Pancreas (tissue), 10 donors: Measurements from ENCODE around the gene SELL. TPM values are rescaled to one million over a fixed set of nuclear protein-coding genes. Genes with fewer than 3 reads are reported as not detected.
"Not testable (repeated sequence)": the region's sequence is repeated elsewhere in the genome, so short reads cannot be mapped to it uniquely, and the experiment has no call there.

Source experiments
- ATAC-seq, 4 donors: fragments of 200-7000 bp; cut with Tn5 transposase; one replicate each; pipeline versions ENCODE4 v1.8.0 to v1.9.1; 2020; ENCODE audit warnings: mild to moderate bottlenecking in 4 of 4, moderate library complexity in 4 of 4
- DNase-seq, 6 donors: peaks; one replicate each; pipeline ENCODE4 v3.0.0-alpha.2; 2020
- FAIRE-seq: peaks from 2 replicates; lab custom pipeline; 2012; peaks lifted over from hg19 to GRCh38; lab: Jason Lieb, UNC
- H3K27ac ChIP-seq, 4 donors: fragments of 200-600 bp; sonication (generic); 1 replicate in 3 of 4; 2 replicates in 1 of 4; pipeline versions ENCODE4 v1.5.0 to v1.8.0; 2020
- H3K27me3 ChIP-seq, 4 donors: fragments of 200-600 bp; one replicate each; pipeline ENCODE4 v1.8.0; 2021
- H3K36me3 ChIP-seq, 3 donors: fragments of 200-600 bp; sonication (generic) in 1 of 3; one replicate each; pipeline versions ENCODE4 v1.5.0 to v1.8.0; 2020 to 2021
- H3K4me1 ChIP-seq, 3 donors: fragments of 200-600 bp; one replicate each; pipeline ENCODE4 v1.8.0; 2021
- H3K4me3 ChIP-seq, 4 donors: fragments of 200-600 bp; sonication (generic) in 2 of 4; one replicate each; pipeline versions ENCODE4 v1.5.0 to v1.8.0; 2020 to 2021
- H3K9me3 ChIP-seq, 4 donors: fragments of 200-600 bp; one replicate each; pipeline ENCODE4 v1.8.0; 2021
- CTCF ChIP-seq, 4 donors: fragments of 200-600 bp; sonication (generic) in 3 of 4; IDR thresholded peaks; one replicate each; pipeline versions ENCODE4 v1.5.0 to v1.8.0; 2021; ENCODE audit warnings: antibody characterized with exemption in 4 of 4
- WGBS, 2 donors: extraction: QIAGEN DNeasy Blood & Tissue Kit; methylation state at CpG; one replicate each; pipeline ENCODE4 v1.1.7; 2013; 5-methylcytosine and 5-hydroxymethylcytosine counted together
- intact Hi-C, 3 donors: fragments of 100-400 bp; cut with DNase I; formaldehyde crosslinking; loops; one replicate each; pipeline versions ENCODE4 v1.11.1 to v1.14.2; 2022
- polyA plus RNA-seq, 2 donors: library from polyadenylated mRNA; stranded (reverse); fragments of 200-250 nt; gene quantifications; one replicate each; pipeline ENCODE4 v1.2.3, GENCODE V29; 2013
- total RNA-seq, 6 donors: library from RNA; stranded (reverse); fragmentation: NEBNext Ultra II Directional in 4 of 6; extraction: Animal tissue kit (Norgen Biotek cat#: 25700) in 4 of 6; gene quantifications; one replicate each; pipeline versions ENCODE4 v1.2.1 to v1.2.4, GENCODE V29; 2021 to 2023
- donor health status: healthy with polysubstance abuse.
- donor health status: DM: no; HTN: no; CAD: no; lungs with moderate emphysema.
- donor health status: DM: no; HTN: no; CAD: no.
- donor health status: control.
- donor health status: control.
- donor health status: Bipolar disorder and iron deficiency.
- donor health status: DM: yes; HTN: yes; CAD: no.
- donor health status: DM: no; HTN: no; CAD: no.
- donor health status: DM: no; HTN: no; CAD: no.
- donor health status: DM: yes; HTN: yes; CAD: no.

Gene SELL
- total and polyA plus RNA-seq, 8 donors: 0.23 to 2.9 (median 0.87) TPM

- no peak overlapping the region for H3K4me3 ChIP-seq
- no peaks in the 10 kb centered on the region for H3K9me3 ChIP-seq
- TF ChIP-seq CTCF (IDR thresholded peaks at IDR 0.05): no peak
- intact Hi-C loops: no loop called here
- no peak overlapping the region for H3K27ac ChIP-seq
- no peaks in the 10 kb centered on the region for H3K4me1 ChIP-seq
- H3K36me3 ChIP-seq: no peaks in the 10 kb centered on the region
- FAIRE-seq: no peak
- no peaks in the 10 kb centered on the region for H3K27me3 ChIP-seq
- WGBS, 2 donors: 54 to 75% methylated on average over 3 of the region's 3 CpGs
- DNase-seq: no peak
- ATAC-seq: no peak
These were observed 31.7 kb downstream of the SELL start for GRCh38 chr1:169679692-169680091.

- WGBS, 2 donors: 25 to 35% methylated on average over 2 of the region's 2 CpGs
These were observed 35.4 kb downstream of the SELL start for GRCh38 chr1:169676001-169676400.

GRCh38 chr1:169670836-169671235 lies 40.6 kb downstream of the SELL start:
- 28 to 34% methylated on average over 3 of the region's 3 CpGs for WGBS, 2 donors
- H3K4me3 ChIP-seq: no peak overlapping the region
- no peak overlapping the region for H3K27ac ChIP-seq
- DNase-seq: no peak
- intact Hi-C loops: no loop called here
- TF ChIP-seq CTCF (IDR thresholded peaks at IDR 0.05): no peak
- no peaks in the 10 kb centered on the region for H3K4me1 ChIP-seq
- no peaks in the 10 kb centered on the region for H3K36me3 ChIP-seq
- FAIRE-seq: no peak
- no peaks in the 10 kb centered on the region for H3K9me3 ChIP-seq
- no peak for ATAC-seq
- H3K27me3 ChIP-seq: no peaks in the 10 kb centered on the region

More at GRCh38 chr1:169676001-169676400, 35.4 kb downstream of the SELL start:
- FAIRE-seq: no peak
- no peaks in the 10 kb centered on the region for H3K36me3 ChIP-seq
- ATAC-seq: no peak
- H3K27me3 ChIP-seq: no peaks in the 10 kb centered on the region
- DNase-seq: no peak
- no peaks in the 10 kb centered on the region for H3K4me1 ChIP-seq
- intact Hi-C loops: no loop called here
- TF ChIP-seq CTCF (IDR thresholded peaks at IDR 0.05): no peak
- H3K9me3 ChIP-seq: no peaks in the 10 kb centered on the region
- no peak overlapping the region for H3K4me3 ChIP-seq
- H3K27ac ChIP-seq: no peak overlapping the region

GRCh38 chr1:169670244-169670643 lies 41.2 kb downstream of the SELL start:
- H3K27ac ChIP-seq, intact Hi-C loops, H3K4me3 ChIP-seq, H3K4me1 ChIP-seq, H3K9me3 ChIP-seq, H3K27me3 ChIP-seq, FAIRE-seq, H3K36me3 ChIP-seq, ATAC-seq, DNase-seq: not testable (repeated sequence)
- WGBS, 2 donors: 75 to 91% methylated on average over 3 of the region's 3 CpGs

GRCh38 chr1:169667699-169668596 lies 43.5 kb downstream of the SELL start:
- H3K36me3 ChIP-seq, H3K27ac ChIP-seq, H3K27me3 ChIP-seq, FAIRE-seq, ATAC-seq, H3K4me1 ChIP-seq, intact Hi-C loops, H3K4me3 ChIP-seq, H3K9me3 ChIP-seq: not testable (repeated sequence)
- 80 to 88% methylated on average over 25 to 27 of the region's 28 CpGs for WGBS, 2 donors
- DNase-seq: peak in 1 of 6 donors; percentile 39

- DNase-seq, FAIRE-seq, H3K9me3 ChIP-seq, ATAC-seq, intact Hi-C loops, H3K4me3 ChIP-seq, H3K4me1 ChIP-seq, H3K36me3 ChIP-seq, H3K27me3 ChIP-seq, H3K27ac ChIP-seq: not testable (repeated sequence)
- 41 to 52% methylated on average over 2 of the region's 2 CpGs for WGBS, 2 donors
These were observed 44.2 kb downstream of the SELL start for GRCh38 chr1:169667227-169667639.

GRCh38 chr1:169662680-169663079 lies 48.7 kb downstream of the SELL start:
- H3K36me3 ChIP-seq, intact Hi-C loops, H3K9me3 ChIP-seq, H3K27ac ChIP-seq, DNase-seq, H3K4me3 ChIP-seq, H3K27me3 ChIP-seq, H3K4me1 ChIP-seq, FAIRE-seq, ATAC-seq: not testable (repeated sequence)
- 52 to 61% methylated on average over 7 to 8 of the region's 8 CpGs for WGBS, 2 donors

GRCh38 chr1:169661066-169661465 lies 50.4 kb downstream of the SELL start:
- H3K27me3 ChIP-seq, H3K27ac ChIP-seq, intact Hi-C loops, H3K4me1 ChIP-seq, FAIRE-seq, ATAC-seq, H3K9me3 ChIP-seq, H3K36me3 ChIP-seq, H3K4me3 ChIP-seq: not testable (repeated sequence)
- DNase-seq: peak in 1 of 6 donors; percentile 48
- 84 to 86% methylated on average over 14 to 16 of the region's 16 CpGs for WGBS, 2 donors

- ATAC-seq, intact Hi-C loops, H3K4me3 ChIP-seq, H3K36me3 ChIP-seq, H3K27me3 ChIP-seq, H3K9me3 ChIP-seq, H3K4me1 ChIP-seq, H3K27ac ChIP-seq, FAIRE-seq, DNase-seq: not testable (repeated sequence)
These were observed 52.6 kb downstream of the SELL start for GRCh38 chr1:169658777-169659176.
